HG03442 (cell line): ENCODE measurements around the gene GPANK1.

ENCODE experiments used
- ATAC-seq: cut with Tn5 transposase; IDR thresholded peaks from one replicate; pipeline ENCODE4 v1.9.1; 2021; ENCODE audit warnings: mild to moderate bottlenecking, moderate library complexity; ENCODE audit not compliant: unreplicated experiment

The GPANK1 gene

DNA sequence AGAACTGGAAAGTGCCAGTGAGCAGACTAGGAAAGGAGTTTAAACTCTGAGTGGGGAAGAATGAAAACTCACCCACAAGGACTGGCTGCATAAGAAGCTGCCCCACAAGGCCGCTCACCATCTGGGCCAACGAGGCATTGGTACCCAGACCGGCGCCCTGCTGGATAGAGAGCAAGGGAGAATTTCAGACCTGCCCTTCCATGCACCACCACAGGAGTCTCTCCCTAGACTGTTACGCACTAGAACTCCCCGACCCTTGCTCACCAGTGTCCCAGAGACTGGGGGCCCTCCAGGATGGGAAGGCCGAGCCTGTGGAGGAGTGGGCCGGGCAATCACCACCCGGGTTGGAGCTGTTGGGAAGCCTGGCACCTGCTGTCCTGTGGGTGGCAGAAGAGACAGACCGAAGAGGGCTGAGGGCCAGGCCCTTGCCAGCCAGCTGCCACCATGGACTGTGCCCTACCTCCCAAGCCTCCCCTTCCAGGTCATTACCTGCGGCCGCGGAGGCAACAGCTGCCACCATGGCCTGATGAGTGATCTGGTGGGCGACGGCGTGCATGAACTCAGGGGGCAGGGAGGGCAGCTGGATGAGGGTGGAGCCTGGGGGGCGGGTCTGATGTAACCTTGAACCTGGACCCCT lies 20.9 kb downstream of the GPANK1 start:
- ATAC-seq: no peak

DNA sequence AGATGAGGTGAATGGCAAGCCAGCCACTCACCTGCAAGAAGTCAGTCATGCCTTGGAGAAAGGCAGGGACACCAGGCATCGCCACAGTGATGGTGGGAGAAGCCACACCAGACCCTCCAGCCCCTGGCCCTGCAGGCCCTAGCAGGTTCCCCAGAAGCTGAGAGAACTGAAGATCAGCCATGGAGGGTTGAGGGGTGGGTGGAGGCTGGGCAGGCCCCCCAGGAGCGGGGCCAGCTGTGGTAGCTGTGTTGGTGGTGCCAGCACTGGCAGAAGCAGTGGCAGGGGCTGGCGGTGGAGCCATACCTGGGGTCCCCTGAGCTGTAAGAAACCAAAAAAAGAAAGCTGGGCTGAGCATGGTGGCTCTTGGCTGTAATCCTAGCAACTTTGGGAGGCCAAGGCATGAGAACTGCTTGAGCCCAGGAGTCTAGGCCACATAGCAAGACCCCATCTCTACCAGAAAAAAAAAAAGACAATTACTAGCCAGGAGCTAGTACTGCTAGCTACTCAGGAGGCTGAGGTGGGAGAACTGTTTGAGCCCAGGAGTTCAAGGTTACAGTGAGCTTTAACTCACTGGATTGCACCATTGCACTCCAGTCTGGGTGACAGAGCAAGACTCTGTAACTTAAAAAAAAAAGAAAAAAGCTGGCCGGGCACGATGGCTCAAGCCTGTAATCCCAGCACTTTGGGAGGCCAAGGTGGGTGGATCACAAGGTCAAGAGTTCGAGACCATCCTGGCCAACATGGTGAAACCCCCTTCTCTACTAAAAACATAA lies 21.8 kb downstream of the GPANK1 start:
- ATAC-seq: no peak

DNA sequence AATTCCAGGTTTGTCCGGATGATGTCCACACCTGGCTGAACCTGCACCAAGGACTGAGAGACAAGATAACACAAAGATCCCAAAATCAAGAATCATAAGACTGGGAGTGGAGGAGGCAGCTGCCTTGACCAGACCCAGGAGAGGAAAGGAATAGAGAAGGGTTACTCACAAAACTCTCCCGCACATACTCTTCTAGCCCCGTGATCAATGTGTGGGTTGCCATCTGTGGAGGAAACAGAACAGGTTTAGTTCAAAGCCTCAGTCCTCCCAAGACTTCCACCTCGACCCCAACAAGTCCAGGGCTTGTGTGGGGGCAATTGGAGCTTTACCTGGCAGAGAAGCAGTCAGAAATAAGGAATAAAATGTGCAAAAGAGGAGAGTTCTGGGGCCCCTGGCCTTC lies 23.4 kb downstream of the GPANK1 start:
- ATAC-seq: no peak

DNA sequence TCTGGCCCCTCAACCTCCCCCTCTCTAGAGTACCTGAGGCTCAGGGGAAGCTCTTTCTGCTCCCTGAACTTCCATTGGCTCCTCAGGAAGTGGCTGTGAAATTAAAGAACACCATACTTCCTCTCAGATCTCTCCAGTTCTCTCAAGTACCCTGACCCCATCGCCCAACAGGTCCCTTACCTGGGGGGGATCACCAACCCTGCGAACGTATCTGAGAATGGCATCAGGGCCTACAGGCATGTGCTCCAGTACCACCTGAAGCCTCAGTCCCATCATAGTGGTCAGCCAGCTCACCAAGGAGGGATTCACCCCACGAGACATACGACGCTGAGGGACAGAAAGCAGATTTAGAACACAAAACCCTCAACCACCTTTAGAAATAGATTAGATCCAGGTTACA lies 24.2 kb downstream of the GPANK1 start:
- no peak for ATAC-seq

DNA sequence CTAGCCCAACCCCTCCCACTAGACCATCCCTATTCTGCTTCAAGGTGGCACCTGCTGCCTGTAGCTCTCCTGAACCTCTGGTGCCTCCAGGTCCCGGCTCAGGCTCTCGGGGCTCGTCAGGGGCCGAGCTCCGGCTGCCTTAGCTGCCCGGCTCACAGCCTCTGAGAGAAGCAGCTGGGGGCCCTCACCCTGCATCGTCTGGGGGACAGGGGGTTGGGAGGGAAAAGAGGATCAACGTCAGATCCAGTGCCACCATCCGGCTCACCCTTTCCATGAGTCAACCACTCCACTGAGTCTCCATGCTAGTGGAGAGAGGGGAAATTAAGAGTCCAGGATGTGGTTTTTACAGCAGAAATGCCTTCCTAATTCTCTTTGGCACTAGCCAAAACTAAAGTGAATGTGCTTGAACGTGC lies 25.3 kb downstream of the GPANK1 start:
- no peak for ATAC-seq

DNA sequence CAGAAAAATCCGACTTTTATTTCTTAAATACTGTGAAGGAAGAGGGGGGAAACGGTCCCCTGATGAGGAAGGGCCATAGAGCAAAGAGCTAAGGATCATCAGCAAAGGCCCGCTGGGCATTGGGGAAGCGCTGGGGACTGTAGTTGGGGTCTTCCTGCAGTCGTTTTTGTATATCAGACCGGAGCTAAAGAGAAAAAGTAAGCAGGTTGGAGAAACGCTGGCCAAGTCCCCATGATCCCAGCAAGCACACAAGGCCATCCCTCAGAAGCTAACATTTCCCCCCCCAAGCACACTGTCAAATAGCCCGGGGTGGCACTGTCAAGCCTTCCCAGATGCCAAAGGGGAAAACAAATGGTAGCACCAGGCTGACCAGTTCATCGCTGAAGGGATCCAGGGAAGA lies 25.8 kb downstream of the GPANK1 start:
- ATAC-seq: no peak

DNA sequence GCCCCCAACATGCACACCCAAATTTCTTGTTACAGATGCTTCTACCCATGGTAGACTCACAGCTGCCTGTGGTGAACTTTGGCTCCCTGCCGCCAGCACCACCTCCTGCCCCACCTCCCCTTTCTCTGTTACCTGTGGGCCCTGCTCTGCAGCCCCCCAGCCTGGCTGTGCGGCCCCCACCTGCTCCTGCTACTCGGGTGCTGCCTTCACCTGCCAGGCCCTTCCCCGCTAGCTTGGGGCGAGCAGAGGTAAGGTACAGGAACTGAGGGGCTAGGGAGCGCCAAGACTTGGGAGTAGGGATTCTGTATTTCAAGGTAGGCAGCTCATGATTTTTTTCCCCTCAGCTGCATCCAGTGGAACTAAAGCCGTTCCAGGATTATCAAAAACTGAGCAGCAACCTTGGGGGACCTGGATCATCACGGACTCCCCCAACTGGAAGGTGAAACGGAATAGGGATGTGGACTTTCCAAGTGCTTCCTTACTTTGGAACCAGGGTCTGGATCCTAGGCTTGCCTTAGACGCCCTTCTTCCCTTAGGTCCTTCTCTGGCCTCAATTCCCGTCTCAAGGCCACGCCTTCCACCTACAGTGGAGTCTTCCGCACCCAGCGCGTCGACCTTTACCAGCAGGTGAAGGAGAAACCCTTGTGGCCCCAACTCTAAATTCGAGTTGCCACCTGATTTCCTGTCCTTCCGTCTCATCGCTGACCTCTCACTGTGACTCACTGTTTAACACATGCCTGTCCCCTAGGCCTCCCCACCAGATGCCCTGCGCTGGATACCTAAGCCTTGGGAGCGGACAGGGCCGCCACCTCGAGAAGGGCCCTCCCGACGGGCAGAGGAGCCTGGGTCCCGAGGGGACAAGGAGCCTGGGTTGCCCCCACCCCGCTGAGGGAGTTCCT lies 27.9 kb downstream of the GPANK1 start:
- no peak for ATAC-seq

DNA sequence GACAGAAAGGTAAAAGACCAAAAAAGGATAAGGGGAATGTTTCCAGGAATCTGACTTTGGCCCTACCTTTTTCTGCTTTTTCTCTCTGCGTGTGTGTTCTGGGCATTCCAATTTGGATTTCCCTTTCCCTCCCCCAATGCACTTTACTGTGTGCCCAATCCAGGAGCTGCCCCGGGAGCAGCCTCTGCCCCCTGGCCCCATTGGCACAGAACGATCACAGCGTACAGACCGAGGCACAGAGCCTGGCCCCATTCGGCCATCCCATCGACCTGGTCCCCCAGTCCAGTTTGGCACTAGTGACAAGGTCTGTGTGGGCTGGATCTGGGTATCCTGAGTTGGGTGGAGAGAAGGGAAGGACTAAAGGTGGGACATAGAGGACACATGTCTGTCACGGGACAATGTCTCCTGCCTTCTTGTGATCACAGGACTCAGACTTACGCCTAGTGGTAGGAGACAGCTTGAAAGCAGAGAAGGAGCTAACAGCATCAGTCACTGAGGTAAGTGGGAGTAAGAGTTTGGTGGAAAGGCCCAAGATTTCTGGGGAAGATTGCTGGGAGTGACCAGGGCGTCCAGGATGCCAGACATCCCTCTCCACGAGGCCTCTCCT lies 29.7 kb downstream of the GPANK1 start:
- no peak for ATAC-seq

DNA sequence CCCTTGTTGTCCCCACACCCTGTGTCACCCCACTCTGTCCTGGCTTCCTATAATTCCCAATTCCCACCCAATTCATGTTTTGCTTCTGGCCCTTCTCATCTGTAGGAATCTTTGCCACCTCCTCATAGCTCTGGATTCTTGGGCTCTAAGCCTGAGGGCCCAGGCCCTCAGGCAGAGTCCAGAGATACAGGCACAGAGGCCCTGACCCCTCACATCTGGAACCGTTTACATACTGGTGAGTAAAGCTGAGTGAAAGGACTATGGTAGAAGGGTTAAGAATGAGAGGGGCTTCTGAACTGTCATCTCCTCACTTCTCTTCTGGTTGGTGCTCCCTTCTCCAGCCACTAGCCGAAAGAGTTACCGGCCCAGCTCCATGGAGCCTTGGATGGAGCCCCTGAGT lies 30.7 kb downstream of the GPANK1 start:
- ATAC-seq: no peak

DNA sequence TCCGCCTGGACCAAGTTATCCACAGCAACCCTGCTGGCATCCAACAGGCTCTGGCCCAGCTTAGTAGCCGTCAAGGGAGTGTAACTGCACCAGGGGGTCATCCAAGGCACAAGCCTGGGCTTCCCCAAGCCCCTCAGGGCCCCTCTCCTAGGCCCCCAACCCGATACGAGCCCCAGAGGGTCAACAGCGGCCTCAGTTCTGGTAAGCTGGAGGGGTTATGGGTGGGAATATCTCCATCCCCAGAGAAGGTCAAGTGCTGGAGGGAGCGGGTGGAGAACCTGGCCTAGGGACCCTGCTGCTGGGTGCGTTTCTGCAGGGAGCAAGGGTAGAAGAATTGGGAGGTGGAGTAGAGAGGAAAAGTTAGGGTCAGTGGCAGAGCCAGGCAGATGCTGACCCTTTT lies 31.4 kb downstream of the GPANK1 start:
- no peak for ATAC-seq

DNA sequence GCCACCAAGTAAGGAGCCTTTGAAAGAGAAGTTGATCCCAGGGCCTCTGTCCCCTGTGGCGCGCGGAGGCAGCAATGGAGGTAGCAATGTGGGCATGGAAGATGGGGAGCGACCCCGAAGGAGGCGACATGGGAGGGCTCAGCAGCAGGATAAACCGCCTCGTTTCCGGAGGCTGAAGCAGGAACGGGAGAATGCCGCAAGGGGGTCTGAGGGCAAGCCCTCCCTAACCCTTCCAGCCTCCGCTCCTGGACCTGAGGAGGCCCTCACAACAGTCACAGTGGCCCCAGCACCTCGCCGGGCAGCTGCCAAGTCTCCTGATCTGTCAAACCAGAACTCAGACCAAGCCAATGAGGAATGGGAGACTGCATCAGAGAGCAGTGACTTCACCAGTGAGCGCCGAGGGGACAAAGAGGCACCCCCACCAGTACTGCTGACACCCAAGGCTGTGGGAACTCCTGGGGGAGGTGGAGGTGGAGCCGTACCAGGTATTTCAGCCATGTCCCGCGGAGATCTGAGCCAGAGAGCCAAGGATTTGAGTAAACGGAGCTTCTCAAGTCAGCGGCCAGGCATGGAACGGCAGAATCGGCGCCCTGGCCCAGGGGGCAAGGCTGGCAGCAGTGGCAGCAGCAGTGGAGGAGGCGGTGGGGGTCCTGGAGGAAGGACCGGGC lies 32.4 kb downstream of the GPANK1 start:
- no peak for ATAC-seq

DNA sequence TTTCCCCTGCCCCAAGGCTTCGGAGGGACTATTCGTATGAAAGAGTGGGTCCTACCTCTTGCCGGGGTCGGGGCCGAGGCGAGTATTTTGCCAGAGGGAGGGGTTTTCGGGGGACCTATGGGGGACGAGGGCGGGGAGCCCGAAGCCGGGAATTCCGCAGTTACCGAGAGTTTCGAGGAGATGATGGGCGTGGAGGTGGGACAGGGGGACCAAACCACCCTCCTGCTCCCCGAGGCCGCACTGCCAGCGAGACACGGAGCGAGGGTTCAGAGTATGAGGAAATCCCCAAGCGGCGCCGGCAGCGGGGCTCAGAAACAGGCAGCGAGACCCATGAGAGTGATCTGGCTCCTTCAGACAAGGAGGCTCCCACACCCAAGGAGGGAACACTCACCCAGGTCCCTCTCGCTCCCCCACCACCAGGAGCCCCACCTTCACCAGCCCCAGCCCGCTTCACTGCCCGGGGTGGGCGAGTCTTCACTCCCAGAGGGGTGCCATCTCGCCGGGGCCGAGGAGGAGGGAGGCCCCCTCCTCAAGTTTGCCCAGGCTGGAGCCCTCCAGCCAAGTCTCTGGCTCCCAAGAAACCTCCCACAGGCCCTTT lies 33.0 kb downstream of the GPANK1 start:
- no peak for ATAC-seq

DNA sequence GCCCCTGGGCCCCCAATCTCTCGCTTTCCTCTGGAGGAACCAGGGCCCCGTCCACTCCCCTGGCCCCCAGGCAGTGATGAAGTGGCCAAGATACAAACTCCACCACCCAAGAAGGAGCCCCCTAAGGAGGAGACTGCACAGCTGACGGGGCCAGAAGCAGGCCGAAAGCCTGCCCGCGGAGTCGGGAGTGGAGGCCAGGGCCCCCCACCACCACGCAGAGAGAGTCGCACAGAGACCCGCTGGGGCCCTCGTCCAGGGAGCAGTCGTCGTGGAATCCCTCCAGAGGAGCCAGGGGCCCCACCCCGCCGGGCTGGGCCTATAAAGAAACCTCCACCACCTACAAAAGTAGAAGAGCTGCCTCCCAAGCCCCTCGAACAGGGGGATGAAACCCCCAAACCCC lies 33.6 kb downstream of the GPANK1 start:
- ATAC-seq: no peak

DNA sequence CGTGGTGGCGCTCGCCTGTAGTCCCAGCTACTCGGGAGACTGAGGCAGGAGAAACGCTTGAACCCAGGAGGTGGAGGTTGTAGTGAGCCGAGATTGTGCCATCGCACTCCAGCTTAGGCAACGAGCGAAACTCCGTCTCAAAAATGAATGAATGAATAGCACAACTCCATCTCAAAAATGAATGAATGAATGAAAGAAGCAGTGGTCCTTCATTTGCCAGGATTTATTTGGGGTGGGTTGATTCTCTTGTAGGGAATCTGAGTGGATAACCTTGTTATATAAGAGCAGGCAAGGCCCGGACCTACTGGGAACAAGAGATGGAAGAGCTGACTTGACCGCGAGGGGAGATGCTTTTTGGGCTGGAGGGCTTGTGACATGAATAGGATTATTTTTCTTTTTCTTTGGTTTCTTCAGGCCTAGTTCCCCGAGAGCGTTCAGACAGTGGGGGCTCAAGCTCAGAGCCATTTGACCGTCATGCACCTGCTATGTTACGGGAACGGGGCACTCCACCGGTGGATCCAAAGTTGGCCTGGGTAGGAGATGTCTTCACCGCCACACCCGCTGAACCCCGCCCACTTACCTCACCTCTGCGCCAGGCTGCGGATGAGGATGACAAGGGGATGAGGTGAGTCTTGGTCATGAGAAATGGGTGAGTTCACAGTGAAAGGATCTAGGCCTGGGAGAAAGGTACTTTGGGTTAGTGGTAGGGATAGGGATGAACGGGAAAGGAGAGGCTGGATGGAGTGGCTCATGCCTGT lies 34.4 kb downstream of the GPANK1 start:
- no peak for ATAC-seq

DNA sequence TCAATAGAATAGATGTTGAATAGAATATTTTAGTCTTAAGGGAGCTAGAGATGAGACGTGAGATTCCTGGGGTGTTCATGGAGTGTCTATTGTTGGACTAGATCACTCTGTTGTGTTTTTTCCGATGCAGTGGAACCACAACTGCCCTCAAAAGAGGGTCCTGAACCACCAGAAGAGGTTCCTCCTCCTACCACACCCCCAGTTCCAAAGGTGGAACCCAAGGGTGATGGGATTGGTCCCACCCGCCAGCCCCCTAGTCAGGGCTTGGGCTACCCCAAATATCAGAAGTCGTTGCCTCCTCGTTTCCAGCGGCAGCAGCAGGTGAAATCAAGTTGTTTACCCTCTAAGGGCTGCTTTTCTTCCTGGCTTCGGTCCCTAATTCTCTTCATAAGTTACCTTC lies 35.8 kb downstream of the GPANK1 start:
- ATAC-seq: no peak

DNA sequence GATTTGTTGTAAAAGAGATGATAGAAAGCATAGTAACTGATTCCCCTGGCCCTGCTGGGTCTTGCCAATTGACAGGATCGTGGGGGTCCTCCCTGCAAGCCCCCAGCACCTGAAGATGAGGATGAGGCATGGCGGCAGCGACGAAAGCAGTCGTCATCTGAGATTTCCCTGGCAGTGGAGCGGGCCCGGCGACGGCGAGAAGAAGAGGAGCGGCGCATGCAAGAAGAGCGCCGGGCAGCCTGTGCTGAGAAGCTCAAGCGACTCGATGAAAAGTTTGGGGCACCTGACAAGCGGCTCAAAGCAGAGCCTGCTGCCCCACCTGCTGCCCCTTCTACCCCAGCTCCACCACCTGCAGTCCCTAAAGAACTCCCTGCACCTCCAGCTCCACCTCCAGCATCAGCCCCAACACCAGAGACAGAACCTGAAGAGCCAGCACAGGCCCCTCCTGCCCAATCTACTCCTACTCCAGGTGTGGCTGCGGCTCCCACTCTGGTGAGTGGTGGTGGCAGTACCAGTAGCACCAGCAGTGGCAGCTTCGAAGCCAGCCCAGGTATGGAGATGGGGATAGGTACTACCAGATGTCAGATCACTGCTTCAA lies 37.0 kb downstream of the GPANK1 start:
- ATAC-seq: no peak

DNA sequence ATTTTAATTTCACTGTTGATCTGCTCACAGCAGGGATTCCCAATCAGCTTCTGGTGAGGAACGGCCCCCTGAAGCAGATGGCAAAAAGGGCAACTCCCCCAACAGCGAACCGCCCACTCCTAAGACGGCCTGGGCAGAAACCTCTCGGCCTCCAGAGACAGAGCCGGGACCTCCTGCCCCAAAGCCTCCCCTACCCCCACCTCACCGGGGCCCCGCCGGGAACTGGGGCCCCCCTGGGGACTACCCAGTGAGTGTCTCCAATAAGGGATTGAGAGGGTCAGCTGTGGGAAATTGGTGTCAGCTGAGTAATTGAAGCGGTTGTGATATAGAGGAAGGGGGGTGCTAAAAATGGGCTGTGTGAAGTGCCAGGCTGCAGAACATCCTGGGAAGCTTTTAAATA lies 37.8 kb downstream of the GPANK1 start:
- no peak for ATAC-seq

DNA sequence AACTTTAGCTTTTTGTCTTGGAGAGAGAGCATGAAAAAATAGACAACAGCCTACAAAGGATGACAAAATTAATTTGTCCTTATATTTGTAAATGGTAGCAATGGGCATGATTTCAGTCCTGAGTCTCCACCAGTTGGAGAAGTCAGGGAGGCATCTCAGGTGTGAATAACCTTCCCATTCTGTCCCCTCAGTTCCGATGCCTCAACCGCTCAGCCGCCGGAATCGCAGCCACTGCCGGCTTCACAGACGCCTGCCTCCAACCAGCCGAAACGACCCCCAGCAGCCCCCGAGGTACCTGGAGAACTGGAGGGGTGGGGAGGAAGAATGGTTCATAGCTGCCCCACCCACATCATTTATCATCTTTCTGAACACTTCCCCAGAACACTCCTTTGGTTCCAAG lies 40.7 kb downstream of the GPANK1 start:
- no peak for ATAC-seq

DNA sequence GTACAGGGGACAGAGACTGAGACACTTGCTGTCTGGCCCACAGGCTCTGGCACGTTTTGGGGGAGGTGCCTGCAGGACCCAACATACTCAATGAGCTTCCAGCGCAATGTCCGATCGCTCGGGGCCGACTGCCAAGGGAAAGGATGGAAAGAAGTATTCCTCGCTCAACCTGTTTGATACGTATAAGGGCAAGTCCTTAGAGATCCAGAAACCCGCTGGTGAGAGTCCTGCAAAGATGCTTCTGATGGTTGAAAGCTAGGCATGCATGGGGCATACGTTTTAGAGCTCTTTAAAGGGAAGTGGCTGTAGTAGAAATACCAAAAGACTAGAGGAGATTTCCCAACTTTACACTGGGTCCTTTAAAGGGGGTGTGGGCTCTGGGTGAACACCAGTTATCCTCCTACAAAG lies 42.1 kb downstream of the GPANK1 start:
- ATAC-seq: no peak
